ENCODE results near the gene PNP.
"Not testable (repeated sequence)": the region's sequence is repeated elsewhere in the genome, so short reads cannot be mapped to it uniquely, and the experiment has no call there.

Gene PNP

DNA sequence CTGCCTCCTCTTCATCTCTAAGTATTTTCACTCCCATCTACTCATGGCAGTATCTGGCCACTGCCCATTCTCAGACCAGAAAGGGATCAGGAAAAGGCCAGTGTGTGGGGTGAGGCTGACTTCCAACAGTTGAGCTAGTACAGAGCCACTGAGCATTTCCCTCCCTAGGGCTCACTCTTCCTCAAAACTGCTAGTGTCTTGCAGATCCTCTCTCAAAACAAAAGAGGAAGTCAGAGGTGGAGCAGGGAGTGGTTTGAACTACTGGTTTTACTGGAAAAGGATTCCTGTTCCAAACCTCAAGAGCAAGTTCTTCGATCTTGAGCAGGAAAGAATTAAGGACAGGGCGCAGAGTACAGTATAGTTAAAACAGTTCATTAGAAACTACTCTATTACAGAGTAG lies 24.4 kb downstream of the PNP start:
- DNase-seq, result no peak

DNA sequence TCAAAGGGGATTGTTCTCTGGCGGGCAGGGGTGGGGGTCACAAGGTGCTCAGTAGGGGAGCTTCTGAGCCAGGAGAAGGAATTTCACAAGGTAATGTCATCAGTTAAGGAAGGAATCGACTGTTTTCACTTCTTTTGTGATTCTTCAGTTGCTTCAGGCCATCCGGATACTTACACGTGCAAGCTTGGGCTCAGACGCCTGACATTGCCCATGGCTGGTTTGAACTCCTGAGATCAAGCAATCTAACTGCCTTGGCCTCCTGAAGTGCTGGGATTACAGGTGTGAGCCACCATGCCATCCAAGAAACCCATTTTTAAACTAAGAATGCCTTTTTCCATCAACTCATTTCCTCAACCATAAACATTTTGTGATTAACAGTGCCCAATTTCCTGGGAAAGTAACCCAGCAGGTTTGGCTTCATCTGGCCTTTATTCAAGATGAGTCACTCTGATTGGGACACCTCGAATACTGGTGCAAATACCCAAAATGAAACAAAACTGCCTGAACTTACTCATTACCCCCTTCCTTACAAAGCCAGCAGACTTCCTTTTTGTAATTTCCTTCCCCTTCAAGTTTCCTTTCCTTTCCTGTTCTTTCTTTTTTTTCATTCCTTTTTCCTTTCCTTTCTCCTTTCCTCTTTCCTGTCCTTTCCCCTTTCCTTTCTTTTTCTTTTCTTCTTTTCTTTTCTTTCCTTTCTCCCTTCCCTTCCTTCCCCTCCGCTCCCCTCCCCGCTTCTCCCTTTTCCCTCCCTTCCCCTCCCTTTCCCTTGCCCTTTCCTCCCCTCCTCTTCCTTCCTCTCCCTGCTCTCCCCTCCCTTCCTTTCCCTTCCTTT lies 25.9 kb downstream of the PNP start:
- DNase-seq, result no peak

DNA sequence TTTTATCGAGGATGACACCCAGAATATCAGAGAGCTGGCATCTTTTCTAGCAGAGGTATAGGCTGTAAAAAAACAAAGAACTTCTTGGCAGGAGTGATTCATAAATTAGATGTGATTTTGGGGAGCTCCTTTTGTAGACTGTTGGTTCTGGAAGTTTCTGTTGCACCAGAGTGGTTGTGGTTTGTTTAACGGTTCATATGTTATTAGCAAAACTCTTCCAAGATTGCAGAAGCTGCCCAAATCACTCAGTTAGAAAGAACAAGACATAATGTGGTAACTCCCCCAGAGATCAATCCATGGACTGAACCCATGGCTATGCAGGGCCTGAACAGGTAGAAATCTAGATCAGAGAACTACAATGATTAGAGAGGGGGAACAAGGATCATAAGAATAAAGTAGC lies 29.4 kb downstream of the PNP start:
- DNase-seq, result no peak

DNA sequence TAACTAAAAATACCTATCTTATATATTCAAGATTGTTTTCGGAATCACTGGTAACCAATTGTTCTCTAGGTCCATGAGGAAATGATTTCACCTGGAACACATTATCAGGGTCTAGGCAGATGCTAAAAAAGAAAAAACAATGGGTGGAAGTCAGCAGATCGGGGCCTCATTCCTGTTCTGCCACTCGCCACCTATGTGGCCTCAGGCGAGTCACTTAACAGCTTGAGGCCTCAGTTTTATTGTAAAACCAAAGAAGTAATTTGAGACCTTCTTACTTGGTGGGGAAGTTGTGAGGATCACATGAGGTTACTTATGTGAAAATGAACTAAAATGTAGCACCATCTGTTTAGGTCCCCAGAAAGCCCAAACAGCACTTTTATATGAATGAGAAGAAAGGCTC lies 29.9 kb downstream of the PNP start:
- DNase-seq, result no peak

DNA sequence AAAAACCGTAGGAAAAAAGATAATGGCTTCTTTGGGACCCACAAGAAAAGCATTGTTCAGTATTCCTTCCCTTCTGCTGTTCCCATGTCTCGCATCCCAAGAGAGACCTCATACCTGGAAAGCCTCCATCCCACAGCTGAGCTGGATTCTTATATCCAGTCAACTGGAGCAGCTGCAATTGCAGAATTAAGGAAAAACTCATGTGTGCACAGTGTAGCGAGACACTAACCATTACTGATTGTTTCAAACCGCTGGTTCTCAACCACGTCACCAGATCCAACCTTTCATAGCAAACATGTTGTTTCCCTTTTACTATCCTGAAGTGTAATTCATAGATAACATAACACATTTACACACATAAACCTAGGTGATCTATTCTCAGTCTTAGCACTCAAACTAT lies 30.7 kb downstream of the PNP start:
- DNase-seq, result no peak

DNA sequence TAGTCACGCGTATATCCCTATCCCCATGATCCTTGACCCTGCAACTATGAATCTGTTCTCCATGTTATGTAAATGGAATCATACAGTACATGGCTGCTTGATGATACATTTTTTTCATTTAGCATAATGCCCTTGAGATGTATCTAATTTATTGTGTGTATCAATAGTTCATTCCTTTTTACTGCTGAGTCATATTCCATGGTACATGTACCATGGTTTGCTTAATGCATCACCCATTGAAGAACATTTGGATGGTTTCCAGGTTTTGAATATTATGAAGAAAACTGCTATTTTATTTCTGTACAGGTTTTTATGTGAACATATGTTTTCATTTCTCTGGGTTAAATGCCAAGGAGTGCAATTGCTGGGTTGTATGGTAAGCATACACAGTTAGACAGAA lies 32.1 kb downstream of the PNP start:
- DNase-seq, result no peak

DNA sequence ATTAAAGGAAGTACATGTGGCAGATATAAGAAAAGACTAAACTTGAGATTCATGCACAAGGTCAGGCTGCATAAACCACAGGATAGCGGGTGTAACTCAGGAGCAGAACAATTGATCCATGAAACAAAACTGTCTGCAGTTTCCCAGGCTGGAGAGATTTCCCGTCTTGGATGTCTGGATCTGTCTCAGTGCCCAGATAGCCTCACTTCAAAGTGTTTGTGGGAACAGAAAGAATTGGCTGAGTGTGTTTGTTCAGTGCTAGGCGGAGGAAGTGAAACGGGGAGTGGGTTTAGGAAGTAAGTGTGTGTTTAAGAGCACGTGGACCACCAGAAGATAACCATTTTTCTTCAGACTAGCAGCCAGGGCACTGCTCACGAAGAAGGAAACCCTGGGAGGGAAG lies 34.7 kb downstream of the PNP start:
- DNase-seq, result no peak

DNA sequence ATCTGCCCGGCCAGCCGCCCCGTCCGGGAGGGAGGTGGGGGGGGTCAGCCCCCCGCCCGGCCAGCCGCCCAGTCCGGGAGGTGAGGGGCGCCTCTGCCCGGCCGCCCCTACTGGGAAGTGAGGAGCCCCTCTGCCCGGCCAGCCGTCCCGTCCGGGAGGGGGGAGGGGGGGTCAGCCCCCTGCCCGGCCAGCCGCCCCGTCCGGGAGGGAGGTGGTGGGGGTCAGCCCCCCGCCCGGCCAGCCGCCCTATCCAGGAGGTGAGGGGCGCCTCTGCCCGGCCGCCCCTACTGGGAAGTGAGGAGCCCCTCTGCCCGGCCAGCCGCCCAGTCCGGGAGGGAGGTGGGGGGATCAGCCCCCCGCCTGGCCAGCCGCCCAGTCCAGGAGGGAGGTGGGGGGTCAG lies 37.1 kb downstream of the PNP start:
- not testable (repeated sequence) for DNase-seq

DNA sequence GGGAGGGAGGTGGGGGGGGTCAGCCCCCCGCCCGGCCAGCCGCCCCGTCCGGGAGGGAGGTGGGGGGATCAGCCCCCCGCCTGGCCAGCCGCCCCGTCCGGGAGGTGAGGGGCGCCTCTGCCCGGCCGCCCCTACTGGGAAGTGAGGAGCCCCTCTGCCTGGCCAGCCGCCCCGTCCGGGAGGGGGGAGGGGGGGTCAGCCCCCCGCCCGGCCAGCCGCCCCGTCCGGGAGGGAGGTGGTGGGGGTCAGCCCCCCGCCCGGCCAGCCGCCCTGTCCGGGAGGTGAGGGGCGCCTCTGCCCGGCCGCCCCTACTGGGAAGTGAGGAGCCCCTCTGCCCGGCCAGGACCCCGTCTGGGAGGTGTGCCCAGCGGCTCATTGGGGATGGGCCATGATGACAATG lies 37.5 kb downstream of the PNP start:
- not testable (repeated sequence) for DNase-seq

DNA sequence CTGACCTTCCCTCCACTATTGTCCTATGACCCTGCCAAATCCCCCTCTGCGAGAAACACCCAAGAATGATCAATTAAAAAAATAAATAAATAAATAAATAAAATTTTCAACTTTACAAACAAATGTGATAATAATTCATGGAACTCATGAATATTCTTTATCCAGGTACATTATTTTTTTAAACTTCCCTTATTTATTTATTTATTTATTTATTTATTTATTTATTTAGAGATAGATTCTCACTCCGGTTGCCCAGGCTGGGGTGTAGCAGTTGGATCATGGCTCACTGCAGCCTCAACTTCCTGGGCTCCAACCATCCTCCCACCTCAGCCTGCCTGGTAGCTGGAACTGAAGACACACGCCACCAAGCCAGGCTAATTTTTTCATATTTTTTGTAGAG lies 38.3 kb downstream of the PNP start:
- not testable (repeated sequence) for DNase-seq

DNA sequence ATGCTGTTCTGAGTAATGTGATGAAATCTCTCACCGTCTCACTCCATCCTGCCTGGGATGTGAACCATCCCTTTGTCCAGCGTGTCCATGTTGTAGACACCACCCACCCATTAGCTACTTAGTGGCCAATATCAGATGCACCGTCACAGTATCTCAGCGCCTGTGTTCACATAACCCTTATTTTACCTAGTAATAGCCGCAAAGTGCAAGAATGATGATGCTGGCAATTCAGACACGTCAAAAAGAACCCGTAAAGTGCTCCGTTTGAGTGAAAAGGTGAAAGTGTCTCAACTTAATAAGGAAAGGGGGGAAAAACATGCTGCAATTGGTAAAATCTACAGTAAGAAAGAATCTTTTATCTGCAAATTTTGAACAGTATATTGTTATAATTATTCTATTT lies 39.2 kb downstream of the PNP start:
- DNase-seq, result no peak

DNA sequence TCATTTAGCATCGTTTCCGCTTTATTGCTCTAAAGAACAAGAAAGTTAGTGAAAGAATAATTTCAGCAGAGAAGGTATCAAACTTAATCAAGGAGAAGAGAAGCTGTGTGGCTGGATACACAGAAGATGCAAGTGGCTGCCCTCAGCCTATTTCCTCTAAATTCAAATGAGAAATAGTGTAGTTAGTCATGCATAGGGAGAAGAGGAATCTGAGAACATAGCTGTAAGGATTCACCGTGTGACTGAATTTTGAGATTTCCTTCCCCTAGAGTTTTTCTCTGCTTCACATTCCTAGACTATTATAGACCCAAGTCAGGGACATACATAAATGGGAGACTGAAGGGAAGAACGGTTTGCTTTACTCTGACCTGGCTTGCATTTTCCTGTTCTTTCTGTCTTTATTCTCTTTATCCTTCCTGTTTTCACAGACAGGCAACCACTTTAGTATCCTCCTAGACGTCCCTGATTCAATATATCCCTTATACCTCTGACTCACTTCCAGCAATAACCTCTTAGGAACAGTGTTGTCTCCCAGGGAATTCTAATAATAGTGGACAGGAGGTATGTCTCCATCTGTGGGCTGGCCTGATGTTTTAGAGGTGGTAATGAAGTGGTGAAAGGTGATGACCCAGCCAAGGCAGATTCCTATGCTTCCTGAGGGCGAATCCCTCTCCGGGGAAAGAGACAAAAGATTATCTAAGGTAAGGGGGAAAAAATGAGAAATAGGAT lies 43.1 kb downstream of the PNP start:
- no peak for DNase-seq

DNA sequence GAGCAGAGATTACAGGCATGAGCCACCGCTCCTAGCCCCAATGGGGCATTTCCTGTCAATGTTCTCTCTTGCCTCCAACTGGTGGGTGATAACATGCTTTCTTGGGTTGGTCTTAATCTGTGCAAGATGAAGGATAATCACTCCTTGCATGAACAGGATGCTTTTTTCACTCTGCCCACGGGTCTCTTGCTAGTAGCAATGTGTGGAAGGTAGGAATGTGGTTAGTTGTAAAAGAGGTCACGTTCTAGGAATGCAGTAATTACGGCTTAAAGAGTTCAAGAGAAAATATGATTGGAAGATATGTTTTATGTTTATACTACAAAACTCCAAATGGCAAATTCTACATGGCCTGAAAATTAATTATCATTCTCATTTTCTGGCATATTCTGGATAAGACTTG lies 46.6 kb downstream of the PNP start:
- no peak for DNase-seq

DNA sequence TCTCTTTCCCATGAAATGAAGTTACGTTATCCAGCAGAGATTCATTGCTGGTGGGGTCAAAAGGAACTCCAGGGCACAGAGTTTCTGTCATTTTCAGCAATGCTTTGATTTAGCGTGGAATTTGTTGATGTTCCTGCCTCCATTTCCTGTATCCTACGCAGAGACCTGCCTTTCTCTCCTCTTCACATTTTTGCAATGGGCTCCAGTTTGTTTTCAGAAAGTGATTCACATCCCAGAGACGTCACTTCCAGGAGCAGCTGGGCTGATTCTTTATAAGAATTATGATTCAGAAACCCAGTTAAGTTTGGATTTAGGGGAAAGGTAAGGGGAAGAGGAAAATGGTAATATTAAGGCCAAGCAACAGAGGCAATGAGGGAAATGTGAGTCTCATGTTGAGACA lies 47.7 kb downstream of the PNP start:
- DNase-seq, result no peak

DNA sequence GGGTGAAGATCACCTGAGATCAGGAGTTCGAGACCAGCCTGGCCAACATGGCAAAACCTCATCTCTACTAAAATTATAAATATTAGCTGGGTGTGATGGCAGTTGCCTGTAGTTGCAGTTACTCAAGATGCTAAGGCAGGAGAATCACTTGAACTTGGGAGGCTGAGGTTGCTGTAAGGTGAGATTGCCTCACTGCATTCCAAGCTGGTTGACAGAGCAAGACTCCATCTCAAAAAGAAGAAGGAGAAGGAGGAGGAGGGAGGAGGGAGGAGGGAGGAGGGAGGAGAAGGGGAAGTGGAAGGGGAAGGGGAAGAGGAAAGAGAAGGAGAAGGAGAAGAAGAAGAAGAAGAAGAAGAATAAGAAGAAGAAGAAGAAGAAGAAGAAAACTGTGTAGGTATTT lies 53.1 kb downstream of the PNP start:
- no peak for DNase-seq

DNA sequence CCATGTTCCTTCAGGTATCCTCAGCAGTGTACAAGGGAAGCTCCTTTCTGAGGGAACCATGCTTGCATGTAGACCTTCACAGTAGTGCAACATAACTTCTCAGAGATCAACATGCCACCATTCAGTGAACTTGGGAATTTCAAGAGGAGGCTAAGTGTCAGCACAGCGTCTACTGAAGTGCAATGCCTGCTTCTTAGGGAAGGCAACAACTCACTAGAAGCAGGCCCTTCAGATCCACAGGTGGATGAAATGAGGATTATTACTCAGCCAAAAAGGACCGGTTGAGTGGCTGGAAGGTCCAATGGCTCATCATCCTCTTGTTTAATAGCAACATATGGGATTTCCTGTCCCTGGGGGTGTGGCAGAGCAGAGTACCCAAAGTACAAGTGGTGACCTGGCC lies 54.8 kb downstream of the PNP start:
- no peak for DNase-seq

Measured in NCI-H82 (cell line).